B cell (primary cell): Measurements from ENCODE around the gene PLCB4.

Experiments
- EZH2 ChIP-seq: IDR thresholded peaks from 2 replicates; pipeline ENCODE4 v1.6.1; 2012; ENCODE audit warnings: borderline replicate concordance, low read depth, mild to moderate bottlenecking, moderate library complexity, low read length; ENCODE audit not compliant: insufficient read depth, poor library complexity, severe bottlenecking
- TF ChIP-seq, protein P1 (sequence below): fragments of 200-600 bp; IDR thresholded peaks from one replicate; pipeline ENCODE4 v1.8.0; 2022; ENCODE audit warnings: antibody characterized with exemption, mild to moderate bottlenecking

DNA sequence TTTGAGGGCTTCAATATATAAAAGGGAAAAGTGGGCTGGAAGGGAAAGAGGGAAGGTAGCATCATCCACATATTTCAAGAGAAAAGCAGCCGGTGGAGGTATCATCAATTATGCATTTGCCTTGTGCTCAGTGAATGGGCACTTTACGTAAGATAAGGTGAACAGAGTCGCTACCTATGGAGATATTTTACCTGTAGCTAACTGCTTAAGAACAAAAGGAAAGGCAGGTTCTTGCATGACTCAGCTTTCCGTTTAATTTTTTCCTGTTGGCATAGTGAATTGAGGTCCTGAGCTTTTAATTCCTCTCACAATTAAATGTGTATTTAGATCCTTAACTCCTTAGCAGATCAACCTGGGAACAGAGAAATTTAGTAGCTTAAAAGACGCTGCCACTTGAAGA is 25.5 kb upstream of the PLCB4 start:
- TF ChIP-seq, protein P1, sequence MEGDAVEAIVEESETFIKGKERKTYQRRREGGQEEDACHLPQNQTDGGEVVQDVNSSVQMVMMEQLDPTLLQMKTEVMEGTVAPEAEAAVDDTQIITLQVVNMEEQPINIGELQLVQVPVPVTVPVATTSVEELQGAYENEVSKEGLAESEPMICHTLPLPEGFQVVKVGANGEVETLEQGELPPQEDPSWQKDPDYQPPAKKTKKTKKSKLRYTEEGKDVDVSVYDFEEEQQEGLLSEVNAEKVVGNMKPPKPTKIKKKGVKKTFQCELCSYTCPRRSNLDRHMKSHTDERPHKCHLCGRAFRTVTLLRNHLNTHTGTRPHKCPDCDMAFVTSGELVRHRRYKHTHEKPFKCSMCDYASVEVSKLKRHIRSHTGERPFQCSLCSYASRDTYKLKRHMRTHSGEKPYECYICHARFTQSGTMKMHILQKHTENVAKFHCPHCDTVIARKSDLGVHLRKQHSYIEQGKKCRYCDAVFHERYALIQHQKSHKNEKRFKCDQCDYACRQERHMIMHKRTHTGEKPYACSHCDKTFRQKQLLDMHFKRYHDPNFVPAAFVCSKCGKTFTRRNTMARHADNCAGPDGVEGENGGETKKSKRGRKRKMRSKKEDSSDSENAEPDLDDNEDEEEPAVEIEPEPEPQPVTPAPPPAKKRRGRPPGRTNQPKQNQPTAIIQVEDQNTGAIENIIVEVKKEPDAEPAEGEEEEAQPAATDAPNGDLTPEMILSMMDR: no peak
- TF ChIP-seq EZH2: no peak
